HL-60 (cell line): ENCODE data around the gene SMOC1.

Source experiments
- DNase-seq, 2 experiments: peaks; one replicate each; pipeline ENCODE4 v3.0.0-alpha.2; 2010 to 2020; ENCODE audit warnings: low read depth in 1 of 2, low spot score in 1 of 2
- H3K27ac ChIP-seq: fragments of 250-450 bp; sonication (Bioruptor Pico); replicated peaks from 2 replicates; pipeline ENCODE4 v1.5.1; 2020; ENCODE audit warnings: mild to moderate bottlenecking, moderate library complexity
- H3K27me3 ChIP-seq: fragments of 250-450 bp; sonication (Bioruptor Pico); 2 replicates; pipeline ENCODE4 v1.5.1; 2021; ENCODE audit warnings: mild to moderate bottlenecking, moderate library complexity; ENCODE audit not compliant: insufficient read depth, poor library complexity, severe bottlenecking
- H3K4me3 ChIP-seq: replicated peaks from 2 replicates; pipeline ENCODE4 v1.5.1; 2011; ENCODE audit warnings: mild to moderate bottlenecking, control low read depth, low read length; ENCODE audit not compliant: insufficient read depth
- CTCF ChIP-seq: IDR thresholded peaks from one replicate; pipeline ENCODE4 v1.5.1; 2011; ENCODE audit warnings: low read length, control low read depth, inconsistent platforms; ENCODE audit not compliant: insufficient read depth
- GABPA ChIP-seq: IDR thresholded peaks from 2 replicates; pipeline ENCODE4 v1.6.1; 2012; ENCODE audit warnings: low read depth
- POLR2AphosphoS5 ChIP-seq: IDR thresholded peaks from 2 replicates; pipeline ENCODE4 v1.6.1; 2012; ENCODE audit warnings: low read depth
- REST ChIP-seq: IDR thresholded peaks from 2 replicates; pipeline ENCODE4 v1.6.1; 2012; ENCODE audit warnings: low read depth; ENCODE audit not compliant: insufficient replicate concordance
- SPI1 ChIP-seq: IDR thresholded peaks from 2 replicates; pipeline ENCODE4 v1.6.1; 2012; ENCODE audit warnings: low read depth, mild to moderate bottlenecking, borderline replicate concordance

The SMOC1 gene

GRCh38 chr14:70059545-70059944, 180.3 kb downstream of the SMOC1 start:
- TF ChIP-seq REST, result no peak
- no peak for TF ChIP-seq SPI1
- TF ChIP-seq GABPA, result no peak
- no peak for TF ChIP-seq CTCF
- TF ChIP-seq POLR2AphosphoS5, result no peak
- H3K27ac ChIP-seq, result no peak overlapping the region
- H3K4me3 ChIP-seq, result no peak overlapping the region
- no peak for DNase-seq
- H3K27me3 ChIP-seq, result no peaks in the 10 kb centered on the region

GRCh38 chr14:70061108-70061507, 181.9 kb downstream of the SMOC1 start:
- H3K4me3 ChIP-seq, result no peak overlapping the region
- no peaks in the 10 kb centered on the region for H3K27me3 ChIP-seq
- no peak for DNase-seq
- H3K27ac ChIP-seq, result no peak overlapping the region
- no peak for TF ChIP-seq CTCF

GRCh38 chr14:70064136-70064865, 185.1 kb downstream of the SMOC1 start:
- Histone ChIP-seq H3K4me3 (no peak overlapping the region), H3K27me3 (no peaks in the 10 kb centered on the region), H3K27ac (no peak overlapping the region)
- DNase-seq, result no peak
- TF ChIP-seq REST (no peak), CTCF (no peak), POLR2AphosphoS5 (no peak), SPI1 (no peak), GABPA (no peak)

- Histone ChIP-seq H3K27me3 (no peaks in the 10 kb centered on the region), H3K4me3 (no peak overlapping the region), H3K27ac (no peak overlapping the region)
- TF ChIP-seq GABPA, result no peak
- no peak for TF ChIP-seq SPI1
- no peak for TF ChIP-seq CTCF
- no peak for TF ChIP-seq REST
- TF ChIP-seq POLR2AphosphoS5, result no peak
- no peak for DNase-seq
These were observed 188.6 kb downstream of the SMOC1 start for GRCh38 chr14:70067810-70068209.
